ENCODE measurements around the gene TKTL1.

Gene TKTL1

GRCh38 chrX:154362085-154362742 lies 66.6 kb downstream of the TKTL1 start:
- no peak overlapping the region for H3K4me3 ChIP-seq (ENCODE audit: low read depth, low read length)

GRCh38 chrX:154363706-154364439 lies 68.3 kb downstream of the TKTL1 start:
- TF ChIP-seq, protein P1, sequence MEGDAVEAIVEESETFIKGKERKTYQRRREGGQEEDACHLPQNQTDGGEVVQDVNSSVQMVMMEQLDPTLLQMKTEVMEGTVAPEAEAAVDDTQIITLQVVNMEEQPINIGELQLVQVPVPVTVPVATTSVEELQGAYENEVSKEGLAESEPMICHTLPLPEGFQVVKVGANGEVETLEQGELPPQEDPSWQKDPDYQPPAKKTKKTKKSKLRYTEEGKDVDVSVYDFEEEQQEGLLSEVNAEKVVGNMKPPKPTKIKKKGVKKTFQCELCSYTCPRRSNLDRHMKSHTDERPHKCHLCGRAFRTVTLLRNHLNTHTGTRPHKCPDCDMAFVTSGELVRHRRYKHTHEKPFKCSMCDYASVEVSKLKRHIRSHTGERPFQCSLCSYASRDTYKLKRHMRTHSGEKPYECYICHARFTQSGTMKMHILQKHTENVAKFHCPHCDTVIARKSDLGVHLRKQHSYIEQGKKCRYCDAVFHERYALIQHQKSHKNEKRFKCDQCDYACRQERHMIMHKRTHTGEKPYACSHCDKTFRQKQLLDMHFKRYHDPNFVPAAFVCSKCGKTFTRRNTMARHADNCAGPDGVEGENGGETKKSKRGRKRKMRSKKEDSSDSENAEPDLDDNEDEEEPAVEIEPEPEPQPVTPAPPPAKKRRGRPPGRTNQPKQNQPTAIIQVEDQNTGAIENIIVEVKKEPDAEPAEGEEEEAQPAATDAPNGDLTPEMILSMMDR (IDR thresholded peaks at IDR 0.05; ENCODE audit: low read depth, low read length, missing control alignments) = no peak
- H3K4me3 ChIP-seq (ENCODE audit: low read depth, low read length) = no peak overlapping the region
- no peak for DNase-seq (ENCODE audit: low read depth)

More at GRCh38 chrX:154362085-154362742, 66.6 kb downstream of the TKTL1 start:
- no peak for DNase-seq (ENCODE audit: low read depth)
- TF ChIP-seq, protein P1 (IDR thresholded peaks at IDR 0.05; ENCODE audit: low read depth, low read length, missing control alignments) = no peak

GRCh38 chrX:154365052-154365600 lies 69.5 kb downstream of the TKTL1 start:
- no peak for DNase-seq (ENCODE audit: low read depth)
- TF ChIP-seq, protein P1 (IDR thresholded peaks at IDR 0.05; ENCODE audit: low read depth, low read length, missing control alignments) = no peak
- no peak overlapping the region for H3K4me3 ChIP-seq (ENCODE audit: low read depth, low read length)

- TF ChIP-seq, protein P1 (IDR thresholded peaks at IDR 0.05; ENCODE audit: low read depth, low read length, missing control alignments) = no peak
- no peak overlapping the region for H3K4me3 ChIP-seq (ENCODE audit: low read depth, low read length)
- no peak for DNase-seq (ENCODE audit: low read depth)
These were observed 70.5 kb downstream of the TKTL1 start for GRCh38 chrX:154365997-154366665.

DNA sequence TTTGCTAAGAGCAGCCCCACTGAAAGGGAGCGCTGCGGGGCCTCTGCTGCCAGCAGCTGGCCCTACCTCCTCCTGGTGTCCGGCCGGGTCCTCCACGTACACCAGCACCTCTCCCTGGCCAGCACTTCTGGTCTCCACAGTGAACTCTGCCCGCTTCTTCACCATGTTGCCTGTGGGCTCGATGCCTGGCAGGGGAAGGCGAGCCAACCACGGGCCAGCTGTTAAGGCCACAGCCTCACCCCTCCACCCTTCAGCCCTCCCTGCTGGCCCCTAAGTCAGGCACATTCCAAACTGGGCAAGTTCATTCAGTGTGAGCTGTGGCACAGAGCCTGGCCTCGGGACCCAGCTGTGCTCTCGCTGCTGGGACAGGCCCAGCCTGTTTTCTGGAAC lies 71.1 kb downstream of the TKTL1 start:
- H3K4me3 ChIP-seq (ENCODE audit: low read depth, low read length) = no peak overlapping the region
- DNase-seq (ENCODE audit: low read depth) = no peak
- TF ChIP-seq, protein P1 (IDR thresholded peaks at IDR 0.05; ENCODE audit: low read depth, low read length, missing control alignments) = no peak

DNA sequence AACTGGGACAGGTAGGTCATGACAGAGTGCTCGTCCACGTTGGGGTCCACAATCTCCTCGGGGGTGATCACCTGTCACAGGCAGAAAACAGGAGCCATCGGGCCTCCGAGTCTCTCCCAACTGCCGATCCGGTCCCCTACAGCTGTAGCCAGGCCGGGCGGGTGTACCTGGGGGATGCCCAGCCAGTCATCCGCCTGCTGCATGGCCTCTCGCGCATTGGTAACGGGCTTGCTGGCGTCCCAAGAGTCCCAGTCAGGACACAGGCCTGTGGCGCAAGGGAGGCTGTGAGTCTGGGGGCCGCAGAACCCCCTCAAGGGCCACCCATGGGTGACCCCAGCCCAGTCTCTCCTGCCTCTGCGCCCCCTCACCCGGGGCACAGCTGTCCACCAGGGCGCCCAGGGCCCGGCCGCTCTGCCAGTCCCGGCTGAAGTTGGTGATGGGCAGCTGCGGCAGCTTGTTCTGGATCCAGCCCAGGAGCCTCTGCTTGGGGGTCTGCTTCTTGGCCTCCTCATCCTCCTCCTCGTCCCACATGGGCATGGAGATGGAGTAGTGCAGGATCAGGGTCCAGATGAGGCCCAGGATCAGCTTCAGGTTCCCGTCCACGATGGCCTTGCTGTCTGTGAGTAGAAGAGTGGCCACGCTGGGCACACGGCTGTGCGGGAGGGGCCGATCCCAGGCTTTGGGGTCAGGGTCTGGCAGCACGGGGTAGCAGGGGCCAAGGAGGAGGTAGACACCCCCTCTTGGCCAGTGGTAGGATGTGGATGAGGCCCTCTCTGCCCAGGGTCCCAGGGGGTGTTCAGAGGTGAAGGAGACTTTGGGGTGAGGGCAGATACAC lies 72.1 kb downstream of the TKTL1 start:
- TF ChIP-seq, protein P1 (IDR thresholded peaks at IDR 0.05; ENCODE audit: low read depth, low read length, missing control alignments) = no peak
- no peak overlapping the region for H3K4me3 ChIP-seq (ENCODE audit: low read depth, low read length)
- DNase-seq (ENCODE audit: low read depth) = no peak
